Thoracic aorta endothelial cell (primary cell): Measurements from ENCODE around the gene ATXN1L. TPM values are rescaled to one million over a fixed set of nuclear protein-coding genes. Genes with fewer than 3 reads are reported as not detected.

Source experiments
- total RNA-seq: library from RNA; depleted of rRNA; stranded (reverse); fragments of >200 nt; gene quantifications from 2 replicates; pipeline ENCODE4 v1.2.3, GENCODE V29; 2012

ATXN1L gene
- 22.0 and 23.4 TPM in 2 replicates for total RNA-seq

GRCh38 chr16:71845639-71846430 lies at the start of gene ATXN1L:
TSS of gene ATXN1L (plus strand) at chr16:71845976. CDS start at chr16:71849741, 3,765 bp downstream.

GRCh38 chr16:71808593-71809459 lies 37.0 kb upstream of the ATXN1L start, which contains the start of gene AP1G1:
TSS of gene AP1G1 (minus strand) at chr16:71808834. CDS start at chr16:71789479, 19,355 bp downstream.

GRCh38 chr16:71883849-71884638 lies 38.3 kb downstream of the ATXN1L start, which contains the start of gene ZNF821:
TSS of gene ZNF821 (minus strand) at chr16:71884182. CDS start at chr16:71879946, 4,236 bp downstream.

GRCh38 chr16:71894921-71895678 lies 49.3 kb downstream of the ATXN1L start, which contains the start of gene IST1:
TSS of gene IST1 (plus strand) at chr16:71895531. CDS start at chr16:71915641, 20,110 bp downstream.

Other genes starting within 250 kb of the ATXN1L start
- 0.13 TPM in 1 of 2 replicates, not detected in the other for gene MARVELD3, start 219.8 kb upstream of the ATXN1L start, total RNA-seq
- gene PHLPP2, start 121.3 kb upstream of the ATXN1L start, total RNA-seq, result 12.3 and 14.8 TPM in 2 replicates
- gene AP1G1, start 37.1 kb upstream of the ATXN1L start, total RNA-seq, result 116 and 124 TPM in 2 replicates
- gene ZNF821, start 38.2 kb downstream of the ATXN1L start, total RNA-seq, result 4.5 and 5.1 TPM in 2 replicates
- gene IST1, start 49.6 kb downstream of the ATXN1L start, total RNA-seq, result 190 and 226 TPM in 2 replicates
- not detected in 2 replicates for gene PKD1L3, start 154.4 kb downstream of the ATXN1L start, total RNA-seq
- gene DHODH, start 162.8 kb downstream of the ATXN1L start, total RNA-seq, result 5.3 and 6.0 TPM in 2 replicates
- gene HP, start 208.5 kb downstream of the ATXN1L start, total RNA-seq, result not detected in 2 replicates
- gene HPR, start 217.2 kb downstream of the ATXN1L start, total RNA-seq, result not detected in 2 replicates
- gene TXNL4B, start 247.6 kb downstream of the ATXN1L start, total RNA-seq, result 10.9 and 12.3 TPM in 2 replicates
- gene DHX38, start 247.9 kb downstream of the ATXN1L start, total RNA-seq, result 66.6 and 82.6 TPM in 2 replicates